HepG2 (cell line): Measurements from ENCODE around the gene STUB1. TPM values are rescaled to one million over a fixed set of nuclear protein-coding genes. Genes with fewer than 3 reads are reported as not detected.
A peak's percentile ranks its signal among the peaks of the same experiment; 100 is the strongest.

Experiments
- AKAP8 ChIP-seq: sonication (generic); formaldehyde crosslinking; IDR thresholded peaks from 2 replicates; pipeline ENCODE4 v1.5.1; 2020; ENCODE audit warnings: mild to moderate bottlenecking, missing genetic modification reagents
- BRCA1 ChIP-seq: sonication (generic); formaldehyde crosslinking; IDR thresholded peaks from 2 replicates; pipeline ENCODE4 v1.4.0; 2020; ENCODE audit warnings: missing genetic modification reagents
- BRD4 ChIP-seq: sonication (generic); formaldehyde crosslinking; IDR thresholded peaks from 2 replicates; pipeline ENCODE4 v1.4.0; 2020; ENCODE audit warnings: missing genetic modification reagents
- ETV6 ChIP-seq: sonication (generic); formaldehyde crosslinking; conservative IDR thresholded peaks from 2 replicates; pipeline ENCODE4 v1.4.0; 2020; ENCODE audit warnings: missing genetic modification reagents
- GATAD1 ChIP-seq: IDR thresholded peaks from 2 replicates; pipeline ENCODE4 v1.6.1; 2016; ENCODE audit warnings: missing genetic modification reagents, missing compliant biosample characterization
- IRX3 ChIP-seq: sonication (generic); formaldehyde crosslinking; IDR thresholded peaks from 2 replicates; pipeline ENCODE4 v1.8.1; 2023; ENCODE audit warnings: mild to moderate bottlenecking, low read depth, missing genetic modification reagents, borderline replicate concordance
- JUN ChIP-seq: sonication (generic); formaldehyde crosslinking; IDR thresholded peaks from 2 replicates; pipeline ENCODE4 v1.4.0; 2020; ENCODE audit warnings: mild to moderate bottlenecking, missing genetic modification reagents
- NFKBIZ ChIP-seq: IDR thresholded peaks from 2 replicates; pipeline ENCODE4 v1.6.1; 2018; ENCODE audit warnings: missing genetic modification reagents, missing compliant biosample characterization
- NRL ChIP-seq: sonication (generic); formaldehyde crosslinking; IDR thresholded peaks from 2 replicates; pipeline ENCODE4 v1.5.0; 2020; ENCODE audit warnings: missing genetic modification reagents, mild to moderate bottlenecking, moderate library complexity, borderline replicate concordance
- RNF2 ChIP-seq: fragments of 450-650 bp; conservative IDR thresholded peaks from 2 replicates; pipeline ENCODE4 v1.6.1; 2016; ENCODE audit warnings: low read depth
- SKI ChIP-seq: fragments of 450-650 bp; IDR thresholded peaks from one replicate; pipeline ENCODE4 v1.6.1; 2018; ENCODE audit warnings: mild to moderate bottlenecking; ENCODE audit not compliant: partially characterized antibody
- XRCC5 ChIP-seq: fragments of 200-400 bp; formaldehyde crosslinking; optimal IDR thresholded peaks from 2 replicates; pipeline ENCODE3; 2017; ENCODE audit warnings: mild to moderate bottlenecking, low read length
- YY1 ChIP-seq: IDR thresholded peaks from 2 replicates; pipeline ENCODE4 v1.6.1; 2011; ENCODE audit warnings: low read length, low read depth, moderate library complexity, mild to moderate bottlenecking; ENCODE audit not compliant: insufficient read depth, insufficient replicate concordance
- ZBTB33 ChIP-seq: sonication (generic); formaldehyde crosslinking; IDR thresholded peaks from 2 replicates; pipeline ENCODE4 v1.4.0; 2020; ENCODE audit warnings: missing genetic modification reagents
- ZFY ChIP-seq: sonication (generic); formaldehyde crosslinking; IDR thresholded peaks from 2 replicates; pipeline ENCODE4 v1.4.0; 2020; ENCODE audit warnings: missing genetic modification reagents
- ZIK1 ChIP-seq: sonication (generic); formaldehyde crosslinking; IDR thresholded peaks from 2 replicates; pipeline ENCODE4 v1.5.0; 2020; ENCODE audit warnings: mild to moderate bottlenecking, low read depth, missing genetic modification reagents, borderline replicate concordance
- ZKSCAN1 ChIP-seq: fragments of 150-350 bp; IDR thresholded peaks from 2 replicates; pipeline ENCODE4 v1.6.1; 2014; ENCODE audit warnings: low read length
- ZKSCAN8 ChIP-seq: IDR thresholded peaks from 2 replicates; pipeline ENCODE4 v1.6.1; 2016; ENCODE audit warnings: borderline replicate concordance, missing genetic modification reagents, missing compliant biosample characterization
- ZNF501 ChIP-seq: sonication (generic); formaldehyde crosslinking; IDR thresholded peaks from 2 replicates; pipeline ENCODE4 v1.5.1; 2020; ENCODE audit warnings: mild to moderate bottlenecking, moderate library complexity, missing genetic modification reagents
- ZNF629 ChIP-seq: sonication (generic); formaldehyde crosslinking; conservative IDR thresholded peaks from 2 replicates; pipeline ENCODE4 v1.5.0; 2020; ENCODE audit warnings: missing genetic modification reagents
- ZNF816 ChIP-seq: sonication (generic); formaldehyde crosslinking; IDR thresholded peaks from 2 replicates; pipeline ENCODE4 v1.8.0; 2022; ENCODE audit warnings: missing genetic modification reagents, mild to moderate bottlenecking, borderline replicate concordance
- ZSCAN31 ChIP-seq: sonication (generic); formaldehyde crosslinking; IDR thresholded peaks from 2 replicates; pipeline ENCODE4 v1.5.0; 2020; ENCODE audit warnings: low read depth, mild to moderate bottlenecking, missing genetic modification reagents
- polyA plus RNA-seq, 8 experiments: library from polyadenylated mRNA; depleted of rRNA in 3 of 8; stranded (reverse) in 7 of 8; unstranded in 1 of 8; fragments of >200 nt; fragmentation: Illumina TruSeq in 4 of 8; extraction: Trizol in 4 of 8; gene quantifications; 2 replicates each; pipeline versions ENCODE4 v1.2.1 to v1.2.3, GENCODE V29; 2011 to 2016; ENCODE audit warnings: low read depth in 4 of 8, missing spikeins in 1 of 8, mixed read lengths in 1 of 8; ENCODE audit not compliant: insufficient read depth in 1 of 8
- total RNA-seq, 5 experiments: library from RNA; depleted of rRNA; stranded (reverse); fragments of >200 nt; fragmentation: Illumina TruSeq; extraction: Trizol; gene quantifications; 2 replicates each; pipeline ENCODE4 v1.2.3, GENCODE V29; 2016; ENCODE audit warnings: low read depth in 1 of 5

STUB1 gene
- total and polyA plus RNA-seq, 2 of the 13 experiments (the other 11 are each of a cell fraction or from before 2014, with no cell fraction given) = 52.9 to 78.2 TPM

GRCh38 chr16:636206-637080, 43.8 kb upstream of the STUB1 start, which contains the start of gene METTL26 (continued):
- peak; percentile 28; the same call in 1 of the 2 replicates for TF ChIP-seq ZIK1 (CRISPR knock-in tag)
- peak; percentile 30; the same call in 1 of the 2 replicates for TF ChIP-seq ZBTB33 (CRISPR knock-in tag)
- TF ChIP-seq ZNF629 = no peak; the same call in 1 of the 2 replicates
- peak; percentile 13 for TF ChIP-seq ZSCAN31 (CRISPR knock-in tag)
- TF ChIP-seq IRX3 (CRISPR knock-in tag) = peak; percentile 78; the same call in 1 of the 2 replicates
- TF ChIP-seq ZNF816 = 0 out of 2 replicates have a peak, but pooled peaks have one; percentile 78
- TF ChIP-seq NRL = no peak
- no peak for TF ChIP-seq ZKSCAN1
- TF ChIP-seq ZNF501 (CRISPR knock-in tag) = peak; percentile 83
- TF ChIP-seq ZFY (CRISPR knock-in tag) = peak; percentile 93
- TF ChIP-seq SKI = peak; percentile 57
- peak; percentile 69; the same call in 1 of the 2 replicates for TF ChIP-seq GATAD1 (CRISPR knock-in tag)
- peak; percentile 69; the same call in 1 of the 2 replicates for TF ChIP-seq JUN (CRISPR knock-in tag)
- TF ChIP-seq BRCA1 (CRISPR knock-in tag) = 0 out of 2 replicates have a peak, but pooled peaks have one; percentile 42
- 0 out of 2 replicates have a peak, but pooled peaks have one; percentile 40 for TF ChIP-seq NFKBIZ (CRISPR knock-in tag)
- TF ChIP-seq XRCC5 = peak; percentile 33
- TF ChIP-seq RNF2 = peak; percentile 85; the same call in 1 of the 2 replicates
- TF ChIP-seq YY1 = peak; percentile 79
- no peak for TF ChIP-seq AKAP8 (CRISPR knock-in tag)
- TF ChIP-seq ETV6 = peak; percentile 45; the same call in 1 of the 2 replicates
- TF ChIP-seq BRD4 (CRISPR knock-in tag) = peak; percentile 17; the same call in 1 of the 2 replicates
- no peak for TF ChIP-seq ZKSCAN8 (CRISPR knock-in tag)
